ENCODE data around the gene GPC3.

DNA sequence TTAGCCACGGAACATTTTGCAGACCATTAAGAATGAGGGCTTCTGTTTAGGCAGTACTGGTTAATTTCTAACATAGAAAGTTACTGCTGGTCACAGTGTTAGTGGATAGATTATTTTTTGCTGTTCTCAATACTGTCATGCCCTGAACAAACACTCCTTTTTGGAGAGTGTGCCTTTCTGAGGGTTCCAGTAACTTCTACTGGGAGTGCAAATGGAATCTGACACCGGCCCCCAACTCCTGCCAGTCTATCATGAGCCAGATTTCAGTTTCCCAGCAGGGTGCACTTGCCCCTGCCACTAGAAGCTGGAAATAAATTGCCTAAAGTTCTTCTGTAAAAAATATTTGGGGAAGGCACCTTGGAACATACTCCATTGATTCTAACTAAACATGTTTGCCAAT, 345.7 kb downstream of the GPC3 start:
- TF ChIP-seq CTCF (IDR thresholded peaks at IDR 0.05) (no peak), POLR2A (IDR thresholded peaks at IDR 0.05) (no peak)

Data from suprapubic skin (tissue), 3 donors.